ENCODE data around the gene EIF2D.
"Not testable (repeated sequence)": the region's sequence is repeated elsewhere in the genome, so short reads cannot be mapped to it uniquely, and the experiment has no call there.

The EIF2D gene

GRCh38 chr1:206634365-206635079 lies 22.3 kb upstream of the EIF2D start:
- H3K27me3 ChIP-seq (ENCODE audit: control insufficient read depth, insufficient read depth, low read length), result no peaks in the 10 kb centered on the region
- H3K9ac ChIP-seq (ENCODE audit: low read depth, low read length), result peak overlapping the region; percentile 88
- H3K4me2 ChIP-seq (ENCODE audit: low read length), result peak overlapping the region; percentile 95
- peaks cover 40% of the 10 kb centered on the region for H3K4me1 ChIP-seq (ENCODE audit: control insufficient read depth, insufficient read depth, low read length)
- H3K36me3 ChIP-seq (ENCODE audit: insufficient read depth, low read length), result peaks cover 3% of the 10 kb centered on the region
- H3K9me3 ChIP-seq (replicated peaks; ENCODE audit: low read length), result no peaks in the 10 kb centered on the region
- H3K4me3 ChIP-seq (ENCODE audit: low read length), result peak overlapping the region; percentile 98

DNA sequence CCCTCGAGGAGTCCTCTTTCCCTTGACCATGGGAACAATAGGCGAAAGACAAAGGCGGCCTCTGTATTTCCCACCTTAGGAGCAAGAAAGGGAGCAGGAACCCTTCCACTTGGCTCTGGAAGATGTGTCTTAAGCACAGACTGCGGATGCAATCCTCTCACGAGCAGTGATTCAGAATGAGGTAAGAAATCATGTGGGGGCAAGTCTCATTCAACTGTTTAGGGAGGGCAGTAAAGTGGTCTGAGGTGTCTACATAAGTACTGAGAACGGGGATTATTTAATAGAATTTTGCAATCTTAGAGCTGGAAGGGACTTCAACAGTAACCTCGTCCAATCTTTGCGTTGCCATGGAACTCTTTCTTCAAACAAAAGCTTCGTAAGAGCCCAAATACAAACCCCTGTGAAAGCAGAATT lies 21.4 kb upstream of the EIF2D start:
- Histone ChIP-seq H3K9me3 (replicated peaks; ENCODE audit: low read length) (no peaks in the 10 kb centered on the region), H3K36me3 (ENCODE audit: insufficient read depth, low read length) (no peaks in the 10 kb centered on the region), H3K4me1 (ENCODE audit: control insufficient read depth, insufficient read depth, low read length) (peaks cover 34% of the 10 kb centered on the region), H3K27me3 (ENCODE audit: control insufficient read depth, insufficient read depth, low read length) (no peaks in the 10 kb centered on the region), H3K4me2 (ENCODE audit: low read length) (peak overlapping the region; percentile 95), H3K9ac (ENCODE audit: low read depth, low read length) (peak overlapping the region; percentile 88), H3K4me3 (ENCODE audit: low read length) (peak overlapping the region; percentile 6)

DNA sequence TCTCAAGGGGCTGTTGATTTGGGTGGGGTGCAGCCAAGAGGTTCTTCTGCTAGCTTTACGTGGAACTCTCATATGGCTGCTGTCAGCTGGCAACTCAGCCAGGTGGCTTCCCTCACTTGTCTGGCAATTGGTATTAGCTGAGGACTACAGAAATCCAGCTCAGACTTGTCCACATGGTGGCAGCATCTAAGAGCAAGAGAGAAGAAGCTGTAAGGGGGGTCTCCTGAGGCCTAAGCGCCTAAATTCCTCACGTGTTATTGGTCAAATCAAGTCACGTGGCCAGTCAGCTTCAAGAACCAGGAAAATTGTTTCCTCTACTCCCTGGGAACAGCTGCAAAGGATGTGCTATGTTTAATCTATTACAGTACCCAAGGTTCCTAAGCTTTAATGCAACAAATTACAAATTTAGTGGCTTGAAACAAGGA lies 18.8 kb upstream of the EIF2D start:
- H3K9me3 ChIP-seq (replicated peaks; ENCODE audit: low read length), result no peaks in the 10 kb centered on the region
- peaks cover 23% of the 10 kb centered on the region for H3K4me1 ChIP-seq (ENCODE audit: control insufficient read depth, insufficient read depth, low read length)
- no peak overlapping the region for H3K4me2 ChIP-seq (ENCODE audit: low read length)
- no peaks in the 10 kb centered on the region for H3K27me3 ChIP-seq (ENCODE audit: control insufficient read depth, insufficient read depth, low read length)
- no peak overlapping the region for H3K9ac ChIP-seq (ENCODE audit: low read depth, low read length)
- no peak overlapping the region for H3K4me3 ChIP-seq (ENCODE audit: low read length)
- no peaks in the 10 kb centered on the region for H3K36me3 ChIP-seq (ENCODE audit: insufficient read depth, low read length)

- H3K36me3 ChIP-seq (ENCODE audit: insufficient read depth, low read length), result no peaks in the 10 kb centered on the region
- H3K4me1 ChIP-seq (ENCODE audit: control insufficient read depth, insufficient read depth, low read length), result peaks cover 12% of the 10 kb centered on the region
- H3K9me3 ChIP-seq (replicated peaks; ENCODE audit: low read length), result no peaks in the 10 kb centered on the region
- peaks cover 5% of the 10 kb centered on the region for H3K27me3 ChIP-seq (ENCODE audit: control insufficient read depth, insufficient read depth, low read length)
- H3K9ac ChIP-seq (ENCODE audit: low read depth, low read length), result no peak overlapping the region
- no peak overlapping the region for H3K4me3 ChIP-seq (ENCODE audit: low read length)
- H3K4me2 ChIP-seq (ENCODE audit: low read length), result no peak overlapping the region
These were observed 16.7 kb upstream of the EIF2D start for GRCh38 chr1:206628916-206629315.

- not testable (repeated sequence) for H3K4me1 ChIP-seq (ENCODE audit: control insufficient read depth, insufficient read depth, low read length); H3K4me3 ChIP-seq (ENCODE audit: low read length); H3K36me3 ChIP-seq (ENCODE audit: insufficient read depth, low read length); H3K4me2 ChIP-seq (ENCODE audit: low read length); H3K9ac ChIP-seq (ENCODE audit: low read depth, low read length); H3K9me3 ChIP-seq (replicated peaks; ENCODE audit: low read length)
- H3K27me3 ChIP-seq (ENCODE audit: control insufficient read depth, insufficient read depth, low read length), result peaks cover 11% of the 10 kb centered on the region
These were observed 14.1 kb upstream of the EIF2D start for GRCh38 chr1:206626396-206626795.

GRCh38 chr1:206609229-206609991 lies 2.9 kb downstream of the EIF2D start:
- Histone ChIP-seq H3K27me3 (ENCODE audit: control insufficient read depth, insufficient read depth, low read length) (no peaks in the 10 kb centered on the region), H3K4me2 (ENCODE audit: low read length) (no peak overlapping the region), H3K4me1 (ENCODE audit: control insufficient read depth, insufficient read depth, low read length) (no peaks in the 10 kb centered on the region), H3K36me3 (ENCODE audit: insufficient read depth, low read length) (peaks cover 11% of the 10 kb centered on the region), H3K9ac (ENCODE audit: low read depth, low read length) (no peak overlapping the region), H3K9me3 (replicated peaks; ENCODE audit: low read length) (no peaks in the 10 kb centered on the region), H3K4me3 (ENCODE audit: low read length) (no peak overlapping the region)

DNA sequence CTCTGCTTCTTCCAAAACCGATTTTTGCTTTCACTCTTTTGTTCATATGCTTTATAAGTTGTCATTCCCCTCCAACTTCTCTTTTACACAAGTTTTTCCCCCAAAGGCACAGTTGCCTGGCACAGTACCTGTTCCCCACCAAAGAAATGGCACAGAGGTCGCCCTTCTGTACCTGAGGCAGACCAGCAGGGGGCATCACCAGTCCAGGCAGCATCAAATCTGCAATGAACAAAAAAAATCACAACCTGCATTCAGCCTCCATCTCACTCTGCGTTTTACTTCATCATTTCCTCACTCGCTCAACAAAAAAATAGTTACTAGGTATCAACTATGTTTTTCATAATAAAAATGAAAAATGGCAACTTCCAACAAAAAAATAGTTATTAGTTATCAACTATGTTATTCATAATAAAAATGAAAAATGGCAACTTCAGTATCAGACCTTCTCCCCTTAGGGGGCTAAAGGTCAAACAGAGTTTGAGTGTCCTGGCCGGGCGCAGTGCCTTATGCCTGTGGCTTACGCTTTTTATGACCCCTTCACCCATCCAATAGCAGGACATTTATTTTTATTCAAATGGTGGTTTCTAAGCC lies 4.1 kb downstream of the EIF2D start:
- peaks cover 14% of the 10 kb centered on the region for H3K36me3 ChIP-seq (ENCODE audit: insufficient read depth, low read length)
- no peak overlapping the region for H3K4me2 ChIP-seq (ENCODE audit: low read length)
- H3K4me1 ChIP-seq (ENCODE audit: control insufficient read depth, insufficient read depth, low read length), result no peaks in the 10 kb centered on the region
- no peaks in the 10 kb centered on the region for H3K9me3 ChIP-seq (replicated peaks; ENCODE audit: low read length)
- no peak overlapping the region for H3K4me3 ChIP-seq (ENCODE audit: low read length)
- H3K27me3 ChIP-seq (ENCODE audit: control insufficient read depth, insufficient read depth, low read length), result no peaks in the 10 kb centered on the region
- no peak overlapping the region for H3K9ac ChIP-seq (ENCODE audit: low read depth, low read length)

GRCh38 chr1:206606867-206607266 lies 5.4 kb downstream of the EIF2D start:
- no peaks in the 10 kb centered on the region for H3K27me3 ChIP-seq (ENCODE audit: control insufficient read depth, insufficient read depth, low read length)
- no peaks in the 10 kb centered on the region for H3K9me3 ChIP-seq (replicated peaks; ENCODE audit: low read length)
- H3K4me2 ChIP-seq (ENCODE audit: low read length), result no peak overlapping the region
- H3K4me1 ChIP-seq (ENCODE audit: control insufficient read depth, insufficient read depth, low read length), result no peaks in the 10 kb centered on the region
- no peak overlapping the region for H3K4me3 ChIP-seq (ENCODE audit: low read length)
- no peak overlapping the region for H3K9ac ChIP-seq (ENCODE audit: low read depth, low read length)
- H3K36me3 ChIP-seq (ENCODE audit: insufficient read depth, low read length), result peaks cover 26% of the 10 kb centered on the region

DNA sequence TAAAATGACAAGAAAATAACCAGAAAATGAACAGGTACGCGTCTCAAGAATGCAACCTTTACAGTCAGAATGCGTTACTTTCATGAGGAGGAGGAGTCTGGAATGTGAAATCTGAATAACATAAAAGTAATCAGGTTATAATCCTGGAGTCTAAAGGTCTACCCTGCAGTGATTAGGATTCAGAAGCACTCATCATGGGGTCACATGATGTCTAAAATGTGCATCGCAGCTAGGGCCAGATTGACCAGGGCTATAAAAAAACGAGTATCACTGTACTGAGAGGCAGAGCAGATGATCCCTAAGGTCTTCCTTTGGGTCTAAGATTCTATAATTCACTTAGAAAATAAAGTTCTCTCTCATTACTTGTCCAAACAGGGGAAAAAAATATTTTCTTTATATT lies 7.4 kb downstream of the EIF2D start:
- Histone ChIP-seq H3K4me3 (ENCODE audit: low read length) (no peak overlapping the region), H3K27me3 (ENCODE audit: control insufficient read depth, insufficient read depth, low read length) (no peaks in the 10 kb centered on the region), H3K36me3 (ENCODE audit: insufficient read depth, low read length) (peaks cover 38% of the 10 kb centered on the region), H3K9me3 (replicated peaks; ENCODE audit: low read length) (no peaks in the 10 kb centered on the region), H3K9ac (ENCODE audit: low read depth, low read length) (no peak overlapping the region), H3K4me2 (ENCODE audit: low read length) (no peak overlapping the region), H3K4me1 (ENCODE audit: control insufficient read depth, insufficient read depth, low read length) (no peaks in the 10 kb centered on the region)

- Histone ChIP-seq H3K4me3 (ENCODE audit: low read length) (no peak overlapping the region), H3K4me2 (ENCODE audit: low read length) (no peak overlapping the region), H3K36me3 (ENCODE audit: insufficient read depth, low read length) (peaks cover 56% of the 10 kb centered on the region), H3K9me3 (replicated peaks; ENCODE audit: low read length) (no peaks in the 10 kb centered on the region), H3K4me1 (ENCODE audit: control insufficient read depth, insufficient read depth, low read length) (no peaks in the 10 kb centered on the region), H3K27me3 (ENCODE audit: control insufficient read depth, insufficient read depth, low read length) (no peaks in the 10 kb centered on the region), H3K9ac (ENCODE audit: low read depth, low read length) (no peak overlapping the region)
These were observed 11.7 kb downstream of the EIF2D start for GRCh38 chr1:206600527-206600926.

- Histone ChIP-seq H3K4me1 (ENCODE audit: control insufficient read depth, insufficient read depth, low read length) (peaks cover 11% of the 10 kb centered on the region), H3K4me2 (ENCODE audit: low read length) (no peak overlapping the region), H3K27me3 (ENCODE audit: control insufficient read depth, insufficient read depth, low read length) (no peaks in the 10 kb centered on the region), H3K9ac (ENCODE audit: low read depth, low read length) (no peak overlapping the region), H3K36me3 (ENCODE audit: insufficient read depth, low read length) (peaks cover 64% of the 10 kb centered on the region), H3K4me3 (ENCODE audit: low read length) (no peak overlapping the region), H3K9me3 (replicated peaks; ENCODE audit: low read length) (no peaks in the 10 kb centered on the region)
These were observed 16.0 kb downstream of the EIF2D start for GRCh38 chr1:206596319-206596666.

Data from skeletal muscle satellite cell (primary cell).